ENCODE data around the gene CDK17. TPM values are rescaled to one million over a fixed set of nuclear protein-coding genes. Genes with fewer than 3 reads are reported as not detected.
A peak's percentile ranks its signal among the peaks of the same experiment; 100 is the strongest.

CDK17 gene
- total RNA-seq, 6 donors from 2014 or later = 31.5 to 71.8 (median 42.5) TPM

- 96 to 97% methylated on average over 36 of the region's 36 CpGs for WGBS, 2 donors
- DNase-seq = peak in 1 of 2 donors; percentile 69
- TF ChIP-seq POLR2A (IDR thresholded peaks at IDR 0.05) = no peak
- no peak for TF ChIP-seq POLR2AphosphoS5 (IDR thresholded peaks at IDR 0.05)
- no peak for TF ChIP-seq EP300 (IDR thresholded peaks at IDR 0.05)
- TF ChIP-seq CTCF (IDR thresholded peaks at IDR 0.05) = no peak
- Histone ChIP-seq H3K4me1 (peaks cover 7 to 17% (median 12%) of the 10 kb centered on the region in 4 donors), H3K9me3 (no peaks in the 10 kb centered on the region), H3K27ac (no peak overlapping the region), H3K27me3 (no peaks in the 10 kb centered on the region), H3K4me3 (no peak overlapping the region), H3K36me3 (peaks cover 7 to 49% (median 19%) of the 10 kb centered on the region in 4 donors)
- no peak for ATAC-seq (ENCODE audit: low FRiP score in 2 of 2)
Measured at GRCh38 chr12:96246926-96247505, 153.2 kb downstream of the CDK17 start.

DNA sequence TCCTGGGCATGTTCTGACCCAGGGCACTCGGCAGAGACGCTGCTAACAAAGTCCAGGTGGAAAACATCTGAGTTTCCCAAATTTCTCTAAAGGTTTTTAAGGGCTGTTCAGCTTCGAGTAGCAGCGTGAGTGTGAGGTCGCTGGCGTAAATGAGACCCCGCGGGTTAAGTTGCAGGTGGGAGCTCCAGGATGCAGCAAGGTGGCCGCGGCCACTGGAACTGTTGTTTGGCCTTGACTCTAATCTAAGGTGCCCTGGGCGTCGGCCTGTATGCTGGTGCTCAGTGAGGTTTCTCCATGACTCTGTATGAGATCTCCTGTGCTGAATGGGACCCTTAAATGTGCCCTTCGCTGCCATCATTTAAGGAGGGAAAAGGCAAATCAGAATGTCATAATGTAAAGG, 155.4 kb downstream of the CDK17 start:
- 90 to 92% methylated on average over 11 to 13 of the region's 13 CpGs for WGBS, 2 donors
- Histone ChIP-seq H3K27me3 (no peaks in the 10 kb centered on the region), H3K4me1 (peaks cover 14 to 29% (median 20%) of the 10 kb centered on the region in 4 donors), H3K27ac (no peak overlapping the region), H3K9me3 (no peaks in the 10 kb centered on the region), H3K36me3 (peaks cover 7 to 32% (median 16%) of the 10 kb centered on the region in 4 donors), H3K4me3 (no peak overlapping the region)
- DNase-seq (no peak), ATAC-seq (ENCODE audit: low FRiP score in 2 of 2) (no peak)
- TF ChIP-seq EP300 (IDR thresholded peaks at IDR 0.05) = no peak
- no peak for TF ChIP-seq POLR2A (IDR thresholded peaks at IDR 0.05)
- no peak for TF ChIP-seq CTCF (IDR thresholded peaks at IDR 0.05)
- TF ChIP-seq POLR2AphosphoS5 (IDR thresholded peaks at IDR 0.05) = no peak

DNA sequence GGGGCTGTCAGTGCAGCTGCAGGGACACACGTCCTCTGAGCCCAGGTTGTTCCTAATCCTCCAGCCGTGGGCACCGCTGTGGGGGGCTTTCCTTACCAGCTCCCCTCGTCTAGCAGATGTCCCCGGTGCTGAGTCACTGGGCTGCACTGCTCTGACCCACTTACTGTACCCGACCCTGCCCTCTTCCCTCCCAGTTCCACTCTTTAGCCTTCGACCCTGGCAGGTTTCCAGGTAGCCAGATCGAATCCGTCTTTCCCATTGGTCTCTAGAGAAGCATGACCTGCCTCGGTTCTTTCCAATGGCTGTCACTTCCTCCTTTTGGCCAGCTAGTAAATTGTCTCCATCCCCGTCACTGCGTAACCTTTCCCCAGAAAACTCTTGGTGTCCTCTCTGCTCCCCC, 157.6 kb downstream of the CDK17 start:
- 54 to 62% methylated on average over 12 of the region's 12 CpGs for WGBS, 2 donors
- peaks cover 5 to 15% (median 12%) of the 10 kb centered on the region in 4 donors for H3K36me3 ChIP-seq
- H3K27ac ChIP-seq = peak overlapping the region in 3 of 4 donors; percentile 72 to 74 (median 74)
- DNase-seq (no peak), ATAC-seq (ENCODE audit: low FRiP score in 2 of 2) (peak in 1 of 2 donors; percentile 59)
- no peak overlapping the region for H3K4me3 ChIP-seq
- H3K27me3 ChIP-seq = no peaks in the 10 kb centered on the region
- TF ChIP-seq CTCF (IDR thresholded peaks at IDR 0.05) = no peak
- TF ChIP-seq EP300 (IDR thresholded peaks at IDR 0.05) = no peak
- TF ChIP-seq POLR2A (IDR thresholded peaks at IDR 0.05) = no peak
- TF ChIP-seq POLR2AphosphoS5 (IDR thresholded peaks at IDR 0.05) = no peak
- peaks cover 25 to 52% (median 33%) of the 10 kb centered on the region in 4 donors for H3K4me1 ChIP-seq
- H3K9me3 ChIP-seq = no peaks in the 10 kb centered on the region

- 36 to 47% methylated on average over 9 of the region's 9 CpGs for WGBS, 2 donors
- H3K27me3 ChIP-seq = no peaks in the 10 kb centered on the region
- H3K36me3 ChIP-seq = peaks cover 0 to 8% (median 4%) of the 10 kb centered on the region in 4 donors
- H3K4me3 ChIP-seq = no peak overlapping the region
- ATAC-seq (ENCODE audit: low FRiP score in 2 of 2) (peak; percentile 89 to 91), DNase-seq (peak in 1 of 2 donors; percentile 60)
- TF ChIP-seq CTCF (IDR thresholded peaks at IDR 0.05) (no peak), POLR2AphosphoS5 (IDR thresholded peaks at IDR 0.05) (peak; percentile 39 to 76), POLR2A (IDR thresholded peaks at IDR 0.05) (peak in 1 of 4 donors; percentile 11), EP300 (IDR thresholded peaks at IDR 0.05) (peak in 3 of 4 donors; percentile 30 to 85 (median 44))
- peak overlapping the region; percentile 56 to 74 (median 73) for H3K27ac ChIP-seq
- H3K9me3 ChIP-seq = no peaks in the 10 kb centered on the region
- H3K4me1 ChIP-seq = peaks cover 33 to 59% (median 40%) of the 10 kb centered on the region in 4 donors
Measured at GRCh38 chr12:96241846-96242256, 158.4 kb downstream of the CDK17 start.
